Measurements from ENCODE around the gene TXNDC16.
A peak's percentile ranks its signal among the peaks of the same experiment; 100 is the strongest.

TXNDC16 gene

GRCh38 chr14:52400846-52401245, 151.5 kb downstream of the TXNDC16 start:
- no peak overlapping the region for H3K4me3 ChIP-seq
- H3K27ac ChIP-seq: no peak overlapping the region

- Histone ChIP-seq H3K27ac (no peak overlapping the region), H3K4me3 (no peak overlapping the region)
These were observed 152.2 kb downstream of the TXNDC16 start for GRCh38 chr14:52399921-52400595.

- Histone ChIP-seq H3K4me3 (no peak overlapping the region), H3K27ac (no peak overlapping the region)
These were observed 153.2 kb downstream of the TXNDC16 start for GRCh38 chr14:52399104-52399503.

GRCh38 chr14:52397844-52398243, 154.5 kb downstream of the TXNDC16 start:
- Histone ChIP-seq H3K4me3 (no peak overlapping the region), H3K27ac (no peak overlapping the region)

- Histone ChIP-seq H3K4me3 (no peak overlapping the region), H3K27ac (no peak overlapping the region)
These were observed 156.6 kb downstream of the TXNDC16 start for GRCh38 chr14:52395728-52396127.

GRCh38 chr14:52391881-52392615, 160.3 kb downstream of the TXNDC16 start:
- H3K4me3 ChIP-seq: no peak overlapping the region
- peak overlapping the region in 1 of 21 experiments; percentile 53 for H3K27ac ChIP-seq
